A549 (cell line): ENCODE measurements around the gene MESP1. TPM values are rescaled to one million over a fixed set of nuclear protein-coding genes. Genes with fewer than 3 reads are reported as not detected.

ENCODE experiments used
- ATAC-seq, 2 experiments: fragments of 200-7000 bp in 1 of 2; fragments of >200 bp in 1 of 2; cut with Nextera tagmentation in 1 of 2; cut with Tn5 transposase in 1 of 2; 3 replicates each; pipeline versions ENCODE4 v1.8.0 to v1.9.1; 2018 to 2020; ENCODE audit warnings: mild to moderate bottlenecking in 1 of 2, moderate library complexity in 1 of 2
- CTCF ChIA-PET: fragments of 300-600 bp; sonication (Branson Sonifier 250); formaldehyde crosslinking; extraction: SDS; loops from one replicate; lab custom pipeline; 2021; ENCODE audit warnings: antibody characterized with exemption, inconsistent platforms; lab: Yijun Ruan, JAX
- POLR2A ChIA-PET: fragments of 350-600 bp; formaldehyde crosslinking; extraction: SDS; loops from one replicate; lab custom pipeline; 2021; ENCODE audit warnings: antibody characterized with exemption, inconsistent platforms; lab: Yijun Ruan, JAX
- DNase-seq, 2 experiments: peaks; one replicate each; pipeline versions ENCODE4 v3.0.0 to v3.0.0-alpha.2; 2011 to 2016; ENCODE audit warnings: low read depth in 1 of 2, low spot score in 1 of 2
- FAIRE-seq: peaks from 2 replicates; lab custom pipeline; 2011; peaks lifted over from hg19 to GRCh38; lab: Jason Lieb, UNC
- H3K27ac ChIP-seq, 2 experiments: fragments of >200 bp; sonication (Bioruptor Twin); formaldehyde crosslinking; 3 replicates each; pipeline ENCODE4 v1.5.1; 2016 to 2017
- H3K4me1 ChIP-seq: fragments of >200 bp; sonication (Bioruptor Twin); formaldehyde crosslinking; 3 replicates; pipeline ENCODE4 v1.6.1; 2016
- H3K4me2 ChIP-seq: fragments of >200 bp; sonication (Bioruptor Twin); formaldehyde crosslinking; 3 replicates; pipeline ENCODE4 v1.6.1; 2016
- H3K4me3 ChIP-seq: fragments of >200 bp; sonication (Bioruptor Twin); formaldehyde crosslinking; 3 replicates; pipeline ENCODE4 v1.5.1; 2016
- H3K9me3 ChIP-seq: fragments of >200 bp; sonication (Bioruptor Twin); formaldehyde crosslinking; 3 replicates; pipeline ENCODE4 v1.6.1; 2016
- CBX2 ChIP-seq: fragments of 200-600 bp; sonication (generic); IDR thresholded peaks from 2 replicates; pipeline ENCODE4 v1.6.1; 2016; ENCODE audit warnings: low read depth, mild to moderate bottlenecking, borderline replicate concordance
- CBX8 ChIP-seq: fragments of 200-600 bp; sonication (generic); IDR thresholded peaks from 2 replicates; pipeline ENCODE4 v1.6.1; 2016
- CEBPB ChIP-seq, 2 experiments: fragments of >200 bp in 1 of 2; sonication (Bioruptor Twin) in 1 of 2; formaldehyde crosslinking in 1 of 2; IDR thresholded peaks; 2 replicates each; pipeline ENCODE4 v1.6.1; 2012 to 2016
- EHF ChIP-seq: fragments of 250-450 bp; sonication (Bioruptor Pico); IDR thresholded peaks from 2 replicates; pipeline ENCODE4 v1.5.0; 2020; ENCODE audit warnings: mild to moderate bottlenecking
- EP300 ChIP-seq, 2 experiments: fragments of >200 bp; sonication (Bioruptor Twin); formaldehyde crosslinking; IDR thresholded peaks; 2 replicates in 1 of 2; 3 replicates in 1 of 2; pipeline ENCODE4 v1.6.1; 2016 to 2017
- FOSL2 ChIP-seq, 2 experiments: fragments of 450-650 bp in 1 of 2; fragments of >200 bp in 1 of 2; sonication (Bioruptor Twin) in 1 of 2; formaldehyde crosslinking; IDR thresholded peaks; 2 replicates each; pipeline versions ENCODE4 v1.5.0 to v1.6.1; 2016 to 2020; ENCODE audit warnings: mild to moderate bottlenecking in 1 of 2, moderate library complexity in 1 of 2
- HEYL ChIP-seq: fragments of 250-450 bp; sonication (Bioruptor Pico); IDR thresholded peaks from 2 replicates; pipeline ENCODE4 v1.8.0; 2021; ENCODE audit warnings: mild to moderate bottlenecking, moderate library complexity
- HOXA7 ChIP-seq: fragments of 250-450 bp; sonication (Bioruptor Pico); IDR thresholded peaks from 2 replicates; pipeline ENCODE4 v1.5.0; 2020; ENCODE audit warnings: mild to moderate bottlenecking, moderate library complexity
- HOXB13 ChIP-seq: fragments of 250-450 bp; sonication (Bioruptor Pico); IDR thresholded peaks from 2 replicates; pipeline ENCODE4 v1.5.0; 2020; ENCODE audit warnings: low read depth, mild to moderate bottlenecking, moderate library complexity
- HOXB5 ChIP-seq: fragments of 250-450 bp; sonication (Bioruptor Pico); IDR thresholded peaks from 2 replicates; pipeline ENCODE4 v1.5.0; 2020; ENCODE audit warnings: mild to moderate bottlenecking, moderate library complexity
- MYC ChIP-seq: IDR thresholded peaks from 2 replicates; pipeline ENCODE4 v1.6.1; 2012; ENCODE audit warnings: mild to moderate bottlenecking, inconsistent platforms, low read length, improper control_type of control experiment, borderline replicate concordance
- PHF8 ChIP-seq: fragments of 200-600 bp; sonication (generic); IDR thresholded peaks from 2 replicates; pipeline ENCODE4 v1.6.1; 2016; ENCODE audit warnings: low read depth, mild to moderate bottlenecking, antibody characterized with exemption, moderate library complexity, borderline replicate concordance
- POLR2A ChIP-seq: IDR thresholded peaks from 2 replicates; pipeline ENCODE4 v1.6.1; 2012; ENCODE audit warnings: mild to moderate bottlenecking, low read length
- POLR2AphosphoS2 ChIP-seq: conservative IDR thresholded peaks from 2 replicates; pipeline ENCODE4 v1.6.1; 2012; ENCODE audit warnings: low read length, improper control_type of control experiment, inconsistent platforms
- RARB ChIP-seq: fragments of 250-450 bp; sonication (Bioruptor Pico); IDR thresholded peaks from 2 replicates; pipeline ENCODE4 v1.8.0; 2021; ENCODE audit warnings: mild to moderate bottlenecking, moderate library complexity
- RCOR1 ChIP-seq: fragments of 150-350 bp; IDR thresholded peaks from 2 replicates; pipeline ENCODE4 v1.6.1; 2014; ENCODE audit warnings: antibody characterized with exemption, low read length, low read depth
- RFX5 ChIP-seq: fragments of 450-650 bp; IDR thresholded peaks from 2 replicates; pipeline ENCODE4 v1.7.1; 2014; ENCODE audit warnings: antibody characterized with exemption, mild to moderate bottlenecking, moderate library complexity
- RNF2 ChIP-seq: fragments of 200-600 bp; sonication (generic); IDR thresholded peaks from 2 replicates; pipeline ENCODE4 v1.6.1; 2016; ENCODE audit warnings: low read depth, mild to moderate bottlenecking, antibody characterized with exemption, moderate library complexity, borderline replicate concordance
- SMC3 ChIP-seq: fragments of >200 bp; sonication (Bioruptor Twin); formaldehyde crosslinking; IDR thresholded peaks from 3 replicates; pipeline ENCODE4 v1.6.1; 2018; ENCODE audit warnings: inconsistent platforms
- TP53 ChIP-seq: fragments of 250-450 bp; sonication (Bioruptor Pico); IDR thresholded peaks from 2 replicates; pipeline ENCODE4 v1.5.0; 2021; ENCODE audit warnings: mild to moderate bottlenecking, moderate library complexity
- WGBS: methylation state at CpG from one replicate; pipeline ENCODE4 v1.1.6; 2017; ENCODE audit errors: missing lambda C conversion rate; 5-methylcytosine and 5-hydroxymethylcytosine counted together
- polyA plus RNA-seq, 4 experiments: library from polyadenylated mRNA; depleted of rRNA in 3 of 4; stranded (reverse); fragments of >200 nt; fragmentation: RNase III in 1 of 4; extraction: RNeasy Plus Mini Kit Qiagen cat#74134 plus additional on column Dnase treatment in 1 of 4; gene quantifications; 2 replicates in 3 of 4; 3 replicates in 1 of 4; pipeline ENCODE4 v1.2.3, GENCODE V29; 2011 to 2017
- TF ChIP-seq, protein P1 (sequence below): fragments of 250-450 bp; sonication (Bioruptor Pico); IDR thresholded peaks from 2 replicates; pipeline ENCODE4 v1.5.0; 2020; ENCODE audit warnings: low read depth, mild to moderate bottlenecking, moderate library complexity
- TF ChIP-seq, protein P2 (sequence below): IDR thresholded peaks from 2 replicates; pipeline ENCODE4 v1.6.1; 2012
- TF ChIP-seq, protein P3 (sequence below): fragments of 200-600 bp; sonication (generic); IDR thresholded peaks from 2 replicates; pipeline ENCODE4 v1.6.1; 2016; ENCODE audit warnings: antibody characterized with exemption, mild to moderate bottlenecking, moderate library complexity
- TF ChIP-seq, protein P4 (sequence below): fragments of >200 bp; sonication (Bioruptor Twin); formaldehyde crosslinking; IDR thresholded peaks from 3 replicates; pipeline ENCODE4 v1.6.1; 2016
- TF ChIP-seq, protein P5 (sequence below): fragments of 150-350 bp; IDR thresholded peaks from 2 replicates; pipeline ENCODE4 v1.6.1; 2014; ENCODE audit warnings: low read depth, mild to moderate bottlenecking, low read length
- TF ChIP-seq, protein P6 (sequence below): fragments of >200 bp; sonication (Bioruptor Twin); formaldehyde crosslinking; IDR thresholded peaks from 2 replicates; pipeline ENCODE4 v1.6.1; 2016
- TF ChIP-seq, protein P7 (sequence below): IDR thresholded peaks from 2 replicates; pipeline ENCODE4 v1.6.1; 2012

The MESP1 gene
- polyA plus RNA-seq, 2 of the 4 experiments (the other 2 are of a cell fraction) = 1.2 to 2.7 TPM

DNA sequence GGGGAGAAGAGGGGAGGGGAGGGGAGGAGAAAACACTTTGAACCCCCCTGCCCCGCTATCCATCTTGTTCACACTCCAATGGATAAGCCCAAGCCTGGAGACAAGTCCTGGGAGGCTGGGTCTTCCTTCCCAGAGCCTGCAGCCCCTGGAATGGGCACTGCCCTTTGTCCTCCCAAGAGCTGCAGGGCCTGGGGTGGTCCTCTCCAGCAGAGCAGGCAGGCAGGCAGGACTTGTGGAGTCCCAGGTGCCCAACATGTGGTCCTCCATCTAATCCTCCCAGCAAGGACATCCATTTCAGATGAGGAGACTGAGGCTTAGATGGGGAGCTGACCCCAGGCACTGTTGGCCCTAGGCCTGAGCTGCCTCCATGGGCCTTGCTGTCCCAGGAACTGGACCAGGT lies 14.6 kb upstream of the MESP1 start:
- no peak for FAIRE-seq

DNA sequence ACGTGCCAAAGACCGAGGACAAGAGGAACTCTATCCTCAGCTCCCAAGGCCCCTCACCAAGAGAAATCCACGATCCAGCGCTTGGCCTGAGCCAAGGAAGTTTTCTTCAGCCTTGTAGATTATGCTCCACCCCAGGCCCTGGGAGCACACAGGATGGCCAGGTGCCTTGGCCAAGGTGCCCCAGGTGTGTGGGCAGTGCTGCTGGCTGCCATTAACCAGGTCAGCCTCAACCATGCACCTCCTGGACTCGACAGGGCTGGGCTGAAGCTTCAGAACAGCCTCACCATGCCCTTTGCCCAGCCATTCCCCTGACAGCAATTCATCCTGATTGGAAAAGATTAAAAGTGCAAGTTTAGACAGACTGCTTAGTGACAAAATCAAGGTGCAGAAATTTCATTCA lies 10.9 kb upstream of the MESP1 start:
- ChIA-PET CTCF (interaction anchor here (0.7 to 17.7 kb wide), 31 partner anchors 11 to 324 kb away, joined by 3 to 491 read pairs (median 17); partner anchors contain the start of genes AP3S2, ARPIN, MESP1 and MESP2), POLR2A (interaction anchor here (1.7 kb wide), 1 partner anchor 12 kb away, joined by 9 read pairs; the partner anchor contains the start of gene MESP1)
- Histone ChIP-seq H3K4me3 (no peak overlapping the region), H3K4me1 (0 out of 3 replicates have a peak, but pooled peaks cover 3% of the 10 kb centered on the region), H3K27ac (peak overlapping the region in 1 of 2 experiments; percentile 49; a peak in 1 of 6 replicates), H3K4me2 (no peak overlapping the region), H3K9me3 (no peaks in the 10 kb centered on the region)
- WGBS = 75% methylated on average over 5 of the region's 5 CpGs
- FAIRE-seq (no peak), ATAC-seq (no peak), DNase-seq (no peak)
- no peak for TF ChIP-seq HOXA7 (CRISPR knock-in tag)
- TF ChIP-seq RFX5 = no peak
- TF ChIP-seq HOXB5 = no peak
- TF ChIP-seq RCOR1 = no peak
- TF ChIP-seq HOXB13 (CRISPR knock-in tag) = no peak
- TF ChIP-seq MYC = no peak
- no peak for TF ChIP-seq EP300 (IDR thresholded peaks at IDR 0.05)
- TF ChIP-seq, protein P1, sequence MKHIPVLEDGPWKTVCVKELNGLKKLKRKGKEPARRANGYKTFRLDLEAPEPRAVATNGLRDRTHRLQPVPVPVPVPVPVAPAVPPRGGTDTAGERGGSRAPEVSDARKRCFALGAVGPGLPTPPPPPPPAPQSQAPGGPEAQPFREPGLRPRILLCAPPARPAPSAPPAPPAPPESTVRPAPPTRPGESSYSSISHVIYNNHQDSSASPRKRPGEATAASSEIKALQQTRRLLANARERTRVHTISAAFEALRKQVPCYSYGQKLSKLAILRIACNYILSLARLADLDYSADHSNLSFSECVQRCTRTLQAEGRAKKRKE (CRISPR knock-in tag) = no peak
- no peak for TF ChIP-seq PHF8
- TF ChIP-seq SMC3 = no peak
- TF ChIP-seq FOSL2 (IDR thresholded peaks at IDR 0.05) = no peak
- TF ChIP-seq FOSL2 (CRISPR knock-in tag; IDR thresholded peaks at IDR 0.05) = no peak
- no peak for TF ChIP-seq CEBPB (IDR thresholded peaks at IDR 0.05)
- TF ChIP-seq, protein P2, sequence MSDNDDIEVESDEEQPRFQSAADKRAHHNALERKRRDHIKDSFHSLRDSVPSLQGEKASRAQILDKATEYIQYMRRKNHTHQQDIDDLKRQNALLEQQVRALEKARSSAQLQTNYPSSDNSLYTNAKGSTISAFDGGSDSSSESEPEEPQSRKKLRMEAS = no peak

More for the DNA sequence above, 14.6 kb upstream of the MESP1 start:
- H3K4me1 ChIP-seq = 0 out of 3 replicates have a peak, but pooled peaks cover 10% of the 10 kb centered on the region
- peak overlapping the region in 1 of 2 experiments; percentile 42; a peak in 1 of 6 replicates for H3K27ac ChIP-seq
- DNase-seq (no peak), ATAC-seq (peak in 1 of 2 experiments; percentile 10; a peak in 2 of 6 replicates)
- no peaks in the 10 kb centered on the region for H3K9me3 ChIP-seq
- TF ChIP-seq TP53 (no peak), EP300 (IDR thresholded peaks at IDR 0.05) (no peak), RFX5 (no peak), CBX8 (no peak), POLR2A (no peak), RNF2 (no peak), HEYL (CRISPR knock-in tag) (no peak), EHF (no peak), PHF8 (no peak), CBX2 (no peak), POLR2AphosphoS2 (no peak), HOXB5 (no peak), RARB (CRISPR knock-in tag) (no peak), MYC (no peak)
- TF ChIP-seq, protein P3, sequence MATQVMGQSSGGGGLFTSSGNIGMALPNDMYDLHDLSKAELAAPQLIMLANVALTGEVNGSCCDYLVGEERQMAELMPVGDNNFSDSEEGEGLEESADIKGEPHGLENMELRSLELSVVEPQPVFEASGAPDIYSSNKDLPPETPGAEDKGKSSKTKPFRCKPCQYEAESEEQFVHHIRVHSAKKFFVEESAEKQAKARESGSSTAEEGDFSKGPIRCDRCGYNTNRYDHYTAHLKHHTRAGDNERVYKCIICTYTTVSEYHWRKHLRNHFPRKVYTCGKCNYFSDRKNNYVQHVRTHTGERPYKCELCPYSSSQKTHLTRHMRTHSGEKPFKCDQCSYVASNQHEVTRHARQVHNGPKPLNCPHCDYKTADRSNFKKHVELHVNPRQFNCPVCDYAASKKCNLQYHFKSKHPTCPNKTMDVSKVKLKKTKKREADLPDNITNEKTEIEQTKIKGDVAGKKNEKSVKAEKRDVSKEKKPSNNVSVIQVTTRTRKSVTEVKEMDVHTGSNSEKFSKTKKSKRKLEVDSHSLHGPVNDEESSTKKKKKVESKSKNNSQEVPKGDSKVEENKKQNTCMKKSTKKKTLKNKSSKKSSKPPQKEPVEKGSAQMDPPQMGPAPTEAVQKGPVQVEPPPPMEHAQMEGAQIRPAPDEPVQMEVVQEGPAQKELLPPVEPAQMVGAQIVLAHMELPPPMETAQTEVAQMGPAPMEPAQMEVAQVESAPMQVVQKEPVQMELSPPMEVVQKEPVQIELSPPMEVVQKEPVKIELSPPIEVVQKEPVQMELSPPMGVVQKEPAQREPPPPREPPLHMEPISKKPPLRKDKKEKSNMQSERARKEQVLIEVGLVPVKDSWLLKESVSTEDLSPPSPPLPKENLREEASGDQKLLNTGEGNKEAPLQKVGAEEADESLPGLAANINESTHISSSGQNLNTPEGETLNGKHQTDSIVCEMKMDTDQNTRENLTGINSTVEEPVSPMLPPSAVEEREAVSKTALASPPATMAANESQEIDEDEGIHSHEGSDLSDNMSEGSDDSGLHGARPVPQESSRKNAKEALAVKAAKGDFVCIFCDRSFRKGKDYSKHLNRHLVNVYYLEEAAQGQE = no peak
- TF ChIP-seq, protein P4, sequence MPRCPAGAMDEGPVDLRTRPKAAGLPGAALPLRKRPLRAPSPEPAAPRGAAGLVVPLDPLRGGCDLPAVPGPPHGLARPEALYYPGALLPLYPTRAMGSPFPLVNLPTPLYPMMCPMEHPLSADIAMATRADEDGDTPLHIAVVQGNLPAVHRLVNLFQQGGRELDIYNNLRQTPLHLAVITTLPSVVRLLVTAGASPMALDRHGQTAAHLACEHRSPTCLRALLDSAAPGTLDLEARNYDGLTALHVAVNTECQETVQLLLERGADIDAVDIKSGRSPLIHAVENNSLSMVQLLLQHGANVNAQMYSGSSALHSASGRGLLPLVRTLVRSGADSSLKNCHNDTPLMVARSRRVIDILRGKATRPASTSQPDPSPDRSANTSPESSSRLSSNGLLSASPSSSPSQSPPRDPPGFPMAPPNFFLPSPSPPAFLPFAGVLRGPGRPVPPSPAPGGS = no peak
- TF ChIP-seq, protein P2 = no peak
- TF ChIP-seq, protein P5, sequence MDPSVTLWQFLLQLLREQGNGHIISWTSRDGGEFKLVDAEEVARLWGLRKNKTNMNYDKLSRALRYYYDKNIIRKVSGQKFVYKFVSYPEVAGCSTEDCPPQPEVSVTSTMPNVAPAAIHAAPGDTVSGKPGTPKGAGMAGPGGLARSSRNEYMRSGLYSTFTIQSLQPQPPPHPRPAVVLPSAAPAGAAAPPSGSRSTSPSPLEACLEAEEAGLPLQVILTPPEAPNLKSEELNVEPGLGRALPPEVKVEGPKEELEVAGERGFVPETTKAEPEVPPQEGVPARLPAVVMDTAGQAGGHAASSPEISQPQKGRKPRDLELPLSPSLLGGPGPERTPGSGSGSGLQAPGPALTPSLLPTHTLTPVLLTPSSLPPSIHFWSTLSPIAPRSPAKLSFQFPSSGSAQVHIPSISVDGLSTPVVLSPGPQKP = no peak
- TF ChIP-seq, protein P6, sequence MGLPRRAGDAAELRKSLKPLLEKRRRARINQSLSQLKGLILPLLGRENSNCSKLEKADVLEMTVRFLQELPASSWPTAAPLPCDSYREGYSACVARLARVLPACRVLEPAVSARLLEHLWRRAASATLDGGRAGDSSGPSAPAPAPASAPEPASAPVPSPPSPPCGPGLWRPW = no peak
- TF ChIP-seq, protein P7, sequence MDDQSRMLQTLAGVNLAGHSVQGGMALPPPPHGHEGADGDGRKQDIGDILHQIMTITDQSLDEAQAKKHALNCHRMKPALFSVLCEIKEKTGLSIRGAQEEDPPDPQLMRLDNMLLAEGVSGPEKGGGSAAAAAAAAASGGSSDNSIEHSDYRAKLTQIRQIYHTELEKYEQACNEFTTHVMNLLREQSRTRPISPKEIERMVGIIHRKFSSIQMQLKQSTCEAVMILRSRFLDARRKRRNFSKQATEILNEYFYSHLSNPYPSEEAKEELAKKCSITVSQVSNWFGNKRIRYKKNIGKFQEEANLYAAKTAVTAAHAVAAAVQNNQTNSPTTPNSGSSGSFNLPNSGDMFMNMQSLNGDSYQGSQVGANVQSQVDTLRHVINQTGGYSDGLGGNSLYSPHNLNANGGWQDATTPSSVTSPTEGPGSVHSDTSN = no peak
- no peak overlapping the region for H3K4me3 ChIP-seq
- CTCF ChIA-PET = interaction anchor here (0.6 to 17.7 kb wide), 6 partner anchors 12 to 321 kb away, joined by 3 to 491 read pairs (median 8); no protein-coding TSS in a partner anchor
- POLR2A ChIA-PET = no interaction called here
- no peak overlapping the region for H3K4me2 ChIP-seq
- WGBS = 100% methylated on average over 1 of the region's 1 CpG
